Neutrophil (primary cell): Measurements from ENCODE around the gene AHRR.

ENCODE experiments used
- H3K27ac ChIP-seq: fragments of 200-600 bp; sonication (generic); 2 replicates; pipeline ENCODE4 v1.5.1; 2016; ENCODE audit warnings: mild to moderate bottlenecking, moderate library complexity
- H3K27me3 ChIP-seq: fragments of 200-600 bp; sonication (generic); 2 replicates; pipeline ENCODE4 v1.6.0; 2016; ENCODE audit warnings: mild to moderate bottlenecking
- H3K36me3 ChIP-seq: fragments of 200-600 bp; sonication (generic); 2 replicates; pipeline ENCODE4 v1.5.1; 2017
- H3K4me1 ChIP-seq, 2 experiments: fragments of 200-600 bp in 1 of 2; sonication (generic) in 1 of 2; 1 replicate in 1 of 2; 2 replicates in 1 of 2; pipeline versions ENCODE4 v1.5.1 to v1.6.1; 2013 to 2016; ENCODE audit warnings: low read depth in 1 of 2, low read length in 1 of 2, mild to moderate bottlenecking in 1 of 2, moderate library complexity in 1 of 2; ENCODE audit not compliant: control insufficient read depth in 1 of 2, insufficient read depth in 1 of 2
- H3K4me3 ChIP-seq, 2 experiments: fragments of 200-600 bp in 1 of 2; sonication (generic) in 1 of 2; 1 replicate in 1 of 2; 2 replicates in 1 of 2; pipeline ENCODE4 v1.5.1; 2013 to 2016; ENCODE audit warnings: low read depth in 1 of 2, low read length in 1 of 2, mild to moderate bottlenecking in 1 of 2, moderate library complexity in 1 of 2
- H3K9me3 ChIP-seq: fragments of 200-600 bp; sonication (generic); 2 replicates; pipeline ENCODE4 v1.5.1; 2016
- CTCF ChIP-seq: fragments of 200-600 bp; sonication (generic); IDR thresholded peaks from 2 replicates; pipeline ENCODE4 v1.5.1; 2016; ENCODE audit warnings: antibody characterized with exemption

The AHRR gene

DNA sequence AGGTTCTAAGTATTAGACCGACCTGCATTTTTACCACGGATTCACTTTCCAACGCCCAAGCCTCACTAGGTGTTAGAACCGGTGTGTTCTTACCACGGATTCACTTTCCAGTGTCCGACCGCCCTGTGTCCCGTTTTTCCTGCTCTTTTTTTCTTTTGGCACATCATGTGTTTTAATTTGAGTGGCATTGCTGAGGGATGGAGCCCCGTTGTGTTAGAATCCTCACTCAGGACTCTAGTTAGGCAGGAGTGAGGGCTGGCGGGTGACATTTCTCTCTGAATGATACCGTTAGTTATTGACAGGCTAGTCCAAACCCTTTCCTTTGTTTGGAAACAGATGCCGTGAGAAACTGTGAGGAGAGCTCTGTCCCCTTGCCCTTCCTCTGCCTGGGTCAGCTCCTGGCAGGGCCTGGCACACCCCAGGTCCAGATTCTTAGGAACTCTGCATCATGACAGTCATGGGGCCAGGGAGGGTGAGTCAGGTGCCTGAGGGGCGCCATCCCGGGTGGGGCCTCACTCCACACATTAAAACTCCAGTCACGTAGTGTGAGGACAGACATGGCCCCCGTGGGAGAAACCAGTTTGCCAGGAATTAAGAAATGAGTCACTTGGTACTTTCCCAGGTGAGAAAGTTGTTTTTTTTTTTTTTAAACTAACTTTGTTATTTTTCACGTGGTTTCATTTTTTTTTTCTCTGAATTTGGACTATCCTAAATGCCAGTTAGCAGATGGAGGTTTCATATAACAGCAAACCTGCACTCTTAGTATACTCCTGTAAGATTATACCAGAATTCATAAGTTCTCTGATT lies 137.2 kb downstream of the AHRR start:
- Histone ChIP-seq H3K4me1 (no peaks in the 10 kb centered on the region), H3K27me3 (no peaks in the 10 kb centered on the region), H3K27ac (no peak overlapping the region), H3K36me3 (peaks cover 97% of the 10 kb centered on the region), H3K4me3 (no peak overlapping the region), H3K9me3 (no peaks in the 10 kb centered on the region)
- TF ChIP-seq CTCF: no peak

DNA sequence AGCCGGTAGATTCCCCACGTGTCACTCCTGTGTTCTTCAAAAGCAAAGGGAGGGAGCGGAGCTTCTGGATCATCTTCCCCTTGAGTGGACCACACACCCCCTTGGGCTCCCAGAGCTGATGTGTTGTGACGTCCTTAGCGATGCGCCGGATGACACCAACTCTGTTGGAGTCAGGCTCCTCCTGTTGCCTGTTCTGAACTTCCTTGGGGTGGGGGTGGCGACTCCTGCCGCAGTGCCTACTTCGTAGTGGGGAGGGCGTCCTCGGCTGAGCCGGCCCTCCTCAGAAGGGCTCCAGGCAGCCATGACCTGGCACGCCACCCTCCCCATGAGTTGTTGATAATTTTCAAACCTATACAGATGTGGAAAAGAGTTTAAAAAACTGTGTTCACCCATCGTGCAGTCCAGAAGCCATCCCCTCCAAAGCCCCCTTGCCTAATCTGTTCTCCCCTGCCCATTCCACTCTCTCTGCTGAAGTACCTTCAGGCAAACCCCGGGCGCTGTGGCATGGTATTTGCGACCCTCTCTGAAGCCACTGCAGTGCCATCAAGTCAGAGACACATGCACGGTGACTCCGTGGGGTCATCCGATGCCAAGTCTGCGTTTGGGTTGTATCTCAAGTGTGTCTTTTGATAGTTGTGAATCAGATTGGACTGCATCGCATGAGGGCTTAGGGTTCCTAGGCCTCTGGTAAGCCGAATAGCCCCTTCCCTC lies 138.2 kb downstream of the AHRR start:
- Histone ChIP-seq H3K27ac (no peak overlapping the region), H3K4me1 (no peaks in the 10 kb centered on the region), H3K36me3 (peaks cover 98% of the 10 kb centered on the region), H3K4me3 (no peak overlapping the region), H3K27me3 (no peaks in the 10 kb centered on the region), H3K9me3 (no peaks in the 10 kb centered on the region)
- TF ChIP-seq CTCF: no peak

GRCh38 chr5:460273-460625 lies 138.7 kb downstream of the AHRR start:
- Histone ChIP-seq H3K36me3 (peaks cover 98% of the 10 kb centered on the region), H3K4me1 (no peaks in the 10 kb centered on the region), H3K9me3 (no peaks in the 10 kb centered on the region), H3K27ac (no peak overlapping the region), H3K4me3 (no peak overlapping the region), H3K27me3 (no peaks in the 10 kb centered on the region)
- TF ChIP-seq CTCF: no peak

DNA sequence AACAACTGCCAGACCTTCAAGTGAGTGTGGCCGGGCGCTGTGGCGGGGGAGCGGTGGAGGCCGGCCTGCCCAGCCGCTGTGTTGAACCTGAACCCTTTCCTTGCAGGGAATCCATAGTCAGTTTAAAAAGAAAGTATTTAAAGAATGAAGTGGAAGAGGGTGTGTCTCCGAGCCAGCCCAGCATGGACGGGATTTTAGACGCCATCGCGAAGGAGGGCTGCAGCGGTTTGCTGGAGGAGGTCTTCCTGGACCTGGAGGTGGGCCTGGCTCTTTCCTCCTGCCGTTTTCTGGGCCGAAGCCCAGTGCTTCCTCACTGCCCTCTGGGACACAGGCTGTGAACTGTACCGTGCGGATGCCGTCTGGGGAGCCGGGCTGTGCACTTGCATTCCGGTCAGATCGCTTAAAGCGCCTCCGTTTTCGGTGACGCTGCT lies 140.6 kb downstream of the AHRR start:
- no peak overlapping the region for H3K27ac ChIP-seq
- H3K4me1 ChIP-seq: no peaks in the 10 kb centered on the region
- no peaks in the 10 kb centered on the region for H3K27me3 ChIP-seq
- no peaks in the 10 kb centered on the region for H3K9me3 ChIP-seq
- no peak for TF ChIP-seq CTCF
- H3K36me3 ChIP-seq: peaks cover 98% of the 10 kb centered on the region
- no peak overlapping the region for H3K4me3 ChIP-seq

DNA sequence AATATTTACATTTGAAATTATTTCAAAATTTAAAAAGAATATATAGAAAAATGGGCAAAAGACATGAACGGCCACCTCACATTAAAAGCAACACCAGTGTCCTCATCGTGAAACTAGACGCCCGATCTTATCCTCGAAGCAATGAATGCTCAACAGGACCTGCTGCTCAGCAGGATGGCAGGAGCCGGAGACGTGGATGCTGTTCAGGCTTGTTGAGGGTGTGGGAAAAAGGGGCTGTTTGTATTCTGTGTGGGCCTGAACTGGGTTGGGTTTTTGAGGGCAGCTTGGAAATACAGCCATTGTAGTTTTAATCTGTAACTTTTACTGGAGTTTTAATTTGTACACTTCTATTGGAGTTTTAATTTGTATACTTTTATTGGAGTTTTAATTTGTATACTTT lies 141.8 kb downstream of the AHRR start:
- Histone ChIP-seq H3K4me1 (no peaks in the 10 kb centered on the region), H3K9me3 (no peaks in the 10 kb centered on the region), H3K4me3 (no peak overlapping the region), H3K27ac (peak overlapping the region; percentile 6), H3K36me3 (peaks cover 92% of the 10 kb centered on the region), H3K27me3 (no peaks in the 10 kb centered on the region)
- no peak for TF ChIP-seq CTCF
